SJSA1 (cell line): ENCODE data around the gene PRPSAP2. TPM values are rescaled to one million over a fixed set of nuclear protein-coding genes. Genes with fewer than 3 reads are reported as not detected.
"Not testable (repeated sequence)": the region's sequence is repeated elsewhere in the genome, so short reads cannot be mapped to it uniquely, and the experiment has no call there.

ENCODE experiments used
- DNase-seq, 2 experiments: peaks; one replicate each; pipeline ENCODE4 v3.0.0-alpha.2; 2015 to 2020; ENCODE audit warnings: low spot score in 2 of 2, low read depth in 1 of 2
- H3K27ac ChIP-seq: fragments of 250-450 bp; sonication (Bioruptor Pico); 2 replicates; pipeline ENCODE4 v1.5.1; 2020; ENCODE audit warnings: mild to moderate bottlenecking, moderate library complexity
- H3K27me3 ChIP-seq: fragments of 250-450 bp; sonication (Bioruptor Pico); replicated peaks from 2 replicates; pipeline ENCODE4 v1.5.1; 2020; ENCODE audit warnings: mild to moderate bottlenecking, moderate library complexity
- H3K36me3 ChIP-seq: fragments of 250-450 bp; sonication (Bioruptor Pico); 2 replicates; pipeline ENCODE4 v1.5.1; 2020; ENCODE audit warnings: mild to moderate bottlenecking
- H3K4me1 ChIP-seq: fragments of 250-450 bp; sonication (Bioruptor Pico); replicated peaks from 2 replicates; pipeline ENCODE4 v1.6.1; 2021; ENCODE audit warnings: mild to moderate bottlenecking
- H3K4me3 ChIP-seq: fragments of 250-450 bp; sonication (Bioruptor Pico); 2 replicates; pipeline ENCODE4 v1.5.1; 2020; ENCODE audit warnings: mild to moderate bottlenecking
- H3K9me3 ChIP-seq: fragments of 250-450 bp; sonication (Bioruptor Pico); replicated peaks from 2 replicates; pipeline ENCODE4 v1.5.1; 2020; ENCODE audit warnings: mild to moderate bottlenecking
- total RNA-seq: library from RNA; depleted of rRNA; stranded (reverse); fragments of >200 nt; shearing (Covaris generic); gene quantifications from 2 replicates; pipeline ENCODE4 v1.2.3, GENCODE V29; 2014; rRNA removed

The PRPSAP2 gene, protein sequence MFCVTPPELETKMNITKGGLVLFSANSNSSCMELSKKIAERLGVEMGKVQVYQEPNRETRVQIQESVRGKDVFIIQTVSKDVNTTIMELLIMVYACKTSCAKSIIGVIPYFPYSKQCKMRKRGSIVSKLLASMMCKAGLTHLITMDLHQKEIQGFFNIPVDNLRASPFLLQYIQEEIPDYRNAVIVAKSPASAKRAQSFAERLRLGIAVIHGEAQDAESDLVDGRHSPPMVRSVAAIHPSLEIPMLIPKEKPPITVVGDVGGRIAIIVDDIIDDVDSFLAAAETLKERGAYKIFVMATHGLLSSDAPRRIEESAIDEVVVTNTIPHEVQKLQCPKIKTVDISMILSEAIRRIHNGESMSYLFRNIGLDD
- total RNA-seq, result 37.1 and 59.9 TPM in 2 replicates

DNA sequence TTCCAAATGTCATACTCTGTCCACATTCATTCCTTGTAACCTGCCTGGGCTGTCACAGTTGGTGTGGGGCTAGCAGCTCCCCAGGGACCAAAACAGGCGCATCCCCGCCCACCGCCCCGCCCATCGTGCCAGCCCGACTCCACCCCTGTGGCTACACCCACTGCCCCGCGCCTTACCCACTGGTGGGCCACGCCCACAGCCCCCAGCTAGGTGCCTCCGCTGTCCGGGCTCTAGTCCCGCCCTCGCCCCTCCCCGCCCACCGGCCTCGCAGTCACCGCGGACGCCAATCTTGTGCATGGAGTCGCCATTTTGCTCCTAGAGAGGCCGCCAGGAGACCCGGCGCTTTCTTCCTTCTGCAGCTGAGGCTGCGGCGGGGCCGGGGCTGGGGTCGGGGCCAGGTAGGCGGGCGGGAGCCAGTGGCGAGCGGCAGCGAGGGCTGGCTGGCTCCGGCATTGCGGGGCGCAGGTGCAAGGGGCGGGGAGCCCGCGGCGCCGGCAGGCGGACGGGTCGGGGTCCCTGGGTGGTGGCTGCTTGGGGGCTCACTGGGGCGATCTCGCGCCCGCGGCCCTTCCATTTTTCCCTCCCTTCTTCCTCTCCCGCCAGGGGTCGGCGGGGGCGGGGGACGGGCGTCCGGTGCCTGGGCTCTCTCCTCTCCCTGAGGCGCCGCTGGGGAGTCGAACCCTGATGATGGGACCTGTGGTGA is at the start of gene PRPSAP2:
Gene PRPSAP2, plus strand, starts transcription at position 268 of the 703 bp plus-strand sequence. CDS start 7,703 bp downstream, outside the sequence.
- Histone ChIP-seq H3K4me3 (peak within 1 kb of the TSS; percentile 87), H3K36me3 (0 out of 2 replicates have a peak, but pooled peaks cover 2% of the 10 kb centered on the region), H3K9me3 (no peaks in the 10 kb centered on the region), H3K27me3 (no peaks in the 10 kb centered on the region), H3K27ac (peak within 1 kb of the TSS; percentile 62), H3K4me1 (peaks cover 24% of the 10 kb centered on the region)
- DNase-seq, result peak; percentile 64 to 96

DNA sequence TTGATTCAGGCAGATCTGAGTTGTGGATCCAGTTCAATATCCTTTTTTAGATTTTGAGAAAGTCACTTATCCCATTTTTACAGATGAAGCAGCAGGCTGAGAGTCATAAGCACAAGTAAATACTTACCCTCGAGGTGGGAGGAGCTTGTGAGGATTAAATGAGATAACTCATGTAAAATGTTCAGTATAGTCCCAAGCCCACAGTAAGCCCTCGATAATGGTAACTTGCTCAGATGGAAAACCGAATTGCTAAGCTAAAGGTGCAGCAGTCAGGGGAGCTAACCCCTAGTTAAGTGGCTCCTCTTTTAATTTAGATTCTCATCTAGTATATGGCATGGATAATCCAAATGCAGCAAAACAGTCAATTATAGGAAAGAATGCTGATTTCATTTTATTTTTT is 42.0 kb upstream of the PRPSAP2 start:
- H3K9me3 ChIP-seq, H3K27ac ChIP-seq, H3K4me3 ChIP-seq, DNase-seq, H3K27me3 ChIP-seq, H3K36me3 ChIP-seq, H3K4me1 ChIP-seq: not testable (repeated sequence)

DNA sequence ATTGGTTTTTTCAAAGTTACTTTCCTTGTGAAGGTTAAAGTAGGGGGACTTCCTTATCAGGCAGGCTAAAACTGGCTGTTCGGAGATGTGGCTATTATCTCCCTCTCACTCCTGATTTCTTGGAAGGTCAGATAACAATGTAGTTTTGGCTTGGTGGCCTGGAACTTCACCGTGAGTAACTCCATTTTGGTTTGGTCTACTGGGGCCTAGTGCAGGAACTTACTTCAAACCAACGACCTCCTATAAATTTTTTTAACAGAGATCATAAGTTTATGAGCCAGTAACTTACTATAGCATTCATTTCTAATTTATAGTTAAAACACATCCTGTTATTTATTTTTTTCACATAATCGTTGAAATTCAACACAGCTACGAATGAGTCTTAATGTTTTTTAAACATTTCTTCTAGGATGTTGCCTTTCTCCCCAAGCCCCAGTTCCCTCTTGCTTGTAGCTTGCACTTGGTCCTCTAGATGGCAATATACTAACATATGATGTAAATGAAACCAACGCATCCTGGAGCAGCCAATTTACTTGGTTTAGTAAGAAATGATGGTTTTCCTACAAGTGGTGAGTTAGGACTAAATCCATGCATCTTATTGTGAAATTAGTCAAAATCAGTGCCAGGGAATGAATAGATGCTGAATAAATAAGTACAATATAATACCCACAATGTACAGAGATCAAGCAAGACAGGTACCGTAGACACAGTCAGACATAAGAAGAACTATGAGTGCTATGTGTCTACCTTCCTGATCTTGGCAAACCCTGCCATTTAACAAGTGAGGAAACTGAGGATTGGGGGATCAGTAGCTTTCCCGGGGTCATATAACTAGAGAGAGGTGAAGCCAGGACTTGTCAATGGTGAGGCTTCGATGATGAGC is 41.2 kb upstream of the PRPSAP2 start:
- not testable (repeated sequence) for H3K4me1 ChIP-seq, H3K36me3 ChIP-seq
- peak; percentile 44 to 61 for DNase-seq

DNA sequence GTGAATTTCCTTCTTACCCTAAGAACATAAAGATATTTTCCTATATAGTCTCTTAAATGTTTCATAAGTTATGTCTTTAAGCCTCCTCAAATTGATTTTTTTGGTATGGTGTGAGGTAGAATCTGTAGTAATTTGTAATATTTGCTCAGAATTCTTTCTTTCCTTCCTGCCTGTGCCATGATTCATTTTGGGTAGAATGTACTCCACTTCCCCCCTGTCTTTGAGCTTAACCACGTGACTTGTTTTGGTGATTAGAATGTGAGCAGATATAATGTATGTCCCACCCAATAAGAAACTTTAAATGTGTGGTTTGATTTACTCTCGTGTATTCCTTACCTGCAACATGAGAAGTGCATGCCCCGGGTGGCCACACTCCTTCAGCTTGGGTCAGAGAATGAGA is 36.5 kb upstream of the PRPSAP2 start:
- not testable (repeated sequence) for H3K36me3 ChIP-seq, H3K9me3 ChIP-seq, H3K27me3 ChIP-seq, H3K27ac ChIP-seq, H3K4me3 ChIP-seq, H3K4me1 ChIP-seq, DNase-seq

More for the DNA sequence above, 41.2 kb upstream of the PRPSAP2 start:
- H3K4me3 ChIP-seq, H3K9me3 ChIP-seq, H3K27ac ChIP-seq, H3K27me3 ChIP-seq: not testable (repeated sequence)

DNA sequence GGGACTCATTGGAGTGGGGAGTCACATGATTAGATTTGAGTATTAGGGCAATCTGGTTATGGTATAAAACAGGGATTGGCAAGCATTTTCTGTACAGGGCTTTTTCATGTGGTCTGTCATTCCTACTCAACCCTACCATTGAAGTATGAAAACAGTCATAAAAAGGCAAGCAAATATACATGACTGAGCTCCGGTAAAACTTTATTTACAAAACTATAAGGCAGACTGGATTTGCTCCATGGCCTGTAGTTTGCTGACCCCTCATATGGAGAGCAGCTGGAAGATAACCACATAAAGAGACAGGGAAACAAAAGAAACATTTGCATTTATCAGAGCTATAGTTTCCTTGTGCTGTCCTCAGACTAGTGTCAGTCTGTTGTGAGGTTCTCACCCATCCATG is 30.3 kb upstream of the PRPSAP2 start:
- H3K4me1 ChIP-seq, H3K27ac ChIP-seq, H3K4me3 ChIP-seq, H3K36me3 ChIP-seq, DNase-seq, H3K9me3 ChIP-seq, H3K27me3 ChIP-seq: not testable (repeated sequence)

DNA sequence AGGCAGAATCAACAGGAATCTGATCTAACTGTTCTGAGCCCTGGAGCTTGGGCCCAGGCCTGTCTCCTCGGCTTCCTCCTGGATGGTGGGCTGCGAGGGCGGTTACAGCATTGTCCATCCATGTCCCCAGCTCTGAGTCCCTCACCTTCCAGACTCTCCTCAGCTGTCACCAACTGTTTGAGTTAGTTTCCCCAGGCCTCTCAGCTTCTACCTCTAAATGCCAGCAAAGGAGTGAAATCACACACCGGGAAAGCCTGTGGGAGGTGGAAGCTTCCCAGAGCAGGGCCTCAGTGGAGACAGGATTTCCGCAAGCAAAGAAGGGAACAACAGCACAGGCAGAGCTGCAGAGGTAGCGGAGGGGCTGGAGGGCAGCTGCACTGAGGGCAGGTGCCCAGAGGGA is 9.4 kb upstream of the PRPSAP2 start:
- Histone ChIP-seq H3K9me3 (no peaks in the 10 kb centered on the region), H3K27me3 (no peaks in the 10 kb centered on the region)
- no peak for DNase-seq

DNA sequence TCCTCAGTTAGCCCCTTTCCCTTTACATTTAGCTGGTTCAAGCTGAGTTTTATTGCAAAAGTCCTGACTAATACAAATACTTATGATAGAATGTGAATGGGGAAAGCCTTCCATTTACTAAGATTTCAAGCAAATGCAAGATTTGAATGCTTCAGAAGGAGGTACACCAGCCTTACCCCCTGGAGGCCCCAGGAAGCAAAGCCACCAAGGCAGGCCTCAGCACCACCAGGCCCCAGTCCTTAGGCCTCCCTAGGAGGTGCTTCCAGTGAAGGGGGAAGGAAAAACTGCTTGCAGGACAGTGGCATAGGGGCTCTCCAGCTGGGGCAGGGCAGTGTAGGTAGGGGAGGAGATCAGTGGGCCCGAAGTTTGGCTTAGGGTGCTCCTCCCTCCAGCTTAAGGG is 7.3 kb upstream of the PRPSAP2 start:
- no peaks in the 10 kb centered on the region for H3K36me3 ChIP-seq
- H3K9me3 ChIP-seq, result no peaks in the 10 kb centered on the region
- no peak overlapping the region for H3K27ac ChIP-seq
- H3K4me1 ChIP-seq, result peaks cover 4% of the 10 kb centered on the region; the same call in 1 of the 2 replicates
- no peak for DNase-seq
- no peak overlapping the region for H3K4me3 ChIP-seq
- no peaks in the 10 kb centered on the region for H3K27me3 ChIP-seq

More for the DNA sequence above, 9.4 kb upstream of the PRPSAP2 start:
- Histone ChIP-seq H3K4me1 (peaks cover 4% of the 10 kb centered on the region; the same call in 1 of the 2 replicates), H3K36me3 (no peaks in the 10 kb centered on the region), H3K27ac (no peak overlapping the region), H3K4me3 (no peak overlapping the region)

DNA sequence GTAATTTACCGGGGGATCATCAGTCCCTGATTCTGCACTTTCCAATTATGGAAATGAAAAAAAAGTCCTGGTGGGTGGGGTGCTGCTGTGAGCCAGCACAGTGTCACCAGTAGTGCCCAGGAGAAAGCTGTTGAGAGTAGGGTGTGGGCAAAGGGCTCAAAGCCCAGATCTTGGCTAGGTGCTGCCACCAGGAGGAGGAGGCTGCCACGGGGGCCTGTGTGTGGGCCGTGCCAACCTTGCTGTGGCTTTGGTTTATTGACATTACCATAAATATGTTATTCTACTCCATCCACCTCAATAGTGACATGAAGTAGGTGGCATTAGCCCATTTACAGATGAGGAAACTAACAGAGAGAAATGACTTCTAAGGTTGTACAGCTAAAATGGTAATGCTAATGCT is 6.7 kb upstream of the PRPSAP2 start:
- no peaks in the 10 kb centered on the region for H3K9me3 ChIP-seq
- H3K4me3 ChIP-seq, result no peak overlapping the region
- H3K27ac ChIP-seq, result no peak overlapping the region
- DNase-seq, result no peak
- H3K36me3 ChIP-seq, result no peaks in the 10 kb centered on the region
- peaks cover 4% of the 10 kb centered on the region; the same call in 1 of the 2 replicates for H3K4me1 ChIP-seq
- H3K27me3 ChIP-seq, result no peaks in the 10 kb centered on the region

DNA sequence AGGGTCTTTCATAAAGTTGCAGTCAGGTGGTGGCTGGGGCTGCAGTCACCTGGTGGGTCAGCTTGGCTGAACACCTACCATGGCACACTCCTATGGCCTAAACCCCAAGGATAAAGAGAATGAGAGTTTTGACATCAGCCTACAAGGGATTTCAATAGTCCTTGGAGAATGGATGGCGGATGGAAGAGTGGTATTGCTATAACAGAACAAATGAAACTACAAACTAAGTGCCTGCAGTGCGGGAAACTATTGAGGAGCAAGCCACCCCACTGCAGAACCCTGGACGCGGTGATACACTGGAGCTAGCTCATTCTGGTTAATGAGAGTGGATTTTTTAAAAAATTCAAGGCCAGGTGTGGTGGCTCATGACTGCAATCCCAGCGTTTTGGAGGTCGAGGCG is 3.0 kb upstream of the PRPSAP2 start:
- Histone ChIP-seq H3K27ac (no peak overlapping the region), H3K36me3 (0 out of 2 replicates have a peak, but pooled peaks cover 2% of the 10 kb centered on the region), H3K4me1 (peaks cover 21% of the 10 kb centered on the region), H3K27me3 (no peaks in the 10 kb centered on the region), H3K9me3 (no peaks in the 10 kb centered on the region), H3K4me3 (no peak overlapping the region)
- no peak for DNase-seq

DNA sequence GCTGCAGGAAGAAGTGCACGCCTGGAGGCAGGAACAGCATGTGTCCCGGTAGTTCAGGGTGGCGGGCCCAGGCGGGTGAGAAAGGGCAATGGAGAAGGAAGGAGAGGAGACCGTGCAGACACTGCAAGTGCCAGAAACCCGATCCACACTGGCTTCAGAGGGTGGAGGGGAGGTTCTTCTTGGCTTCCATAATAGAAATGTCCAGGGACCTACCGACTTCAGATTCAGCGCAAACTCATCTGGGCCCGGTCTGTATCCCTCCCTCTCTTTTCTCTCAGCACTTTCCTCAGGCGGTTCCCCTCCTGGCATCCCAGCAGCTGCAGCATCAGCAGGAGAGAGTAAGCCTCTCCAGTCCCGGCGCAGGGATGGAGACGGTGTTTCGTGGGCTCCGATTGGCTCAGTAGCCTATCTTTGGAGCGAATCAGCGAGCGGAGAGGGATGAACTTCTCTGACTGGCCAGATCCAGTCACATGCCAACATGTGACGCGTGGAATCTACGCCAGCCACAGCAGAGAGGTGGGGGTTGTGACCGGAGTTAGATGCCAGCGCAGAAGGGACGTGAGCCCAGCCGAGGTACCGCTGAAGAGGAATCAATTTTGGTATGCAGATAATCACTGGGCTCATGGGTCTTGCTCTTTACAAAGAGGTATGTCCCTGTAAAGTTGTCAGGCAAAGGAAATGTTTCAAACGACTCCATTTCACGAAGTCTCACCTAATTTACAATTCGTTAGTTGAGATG is 1.9 kb upstream of the PRPSAP2 start:
- Histone ChIP-seq H3K27ac (no peak overlapping the region; the same call in 1 of the 2 replicates), H3K9me3 (no peaks in the 10 kb centered on the region), H3K4me1 (peaks cover 24% of the 10 kb centered on the region), H3K36me3 (0 out of 2 replicates have a peak, but pooled peaks cover 2% of the 10 kb centered on the region), H3K4me3 (peak overlapping the region; percentile 44), H3K27me3 (no peaks in the 10 kb centered on the region)
- peak; percentile 82 to 90 for DNase-seq

DNA sequence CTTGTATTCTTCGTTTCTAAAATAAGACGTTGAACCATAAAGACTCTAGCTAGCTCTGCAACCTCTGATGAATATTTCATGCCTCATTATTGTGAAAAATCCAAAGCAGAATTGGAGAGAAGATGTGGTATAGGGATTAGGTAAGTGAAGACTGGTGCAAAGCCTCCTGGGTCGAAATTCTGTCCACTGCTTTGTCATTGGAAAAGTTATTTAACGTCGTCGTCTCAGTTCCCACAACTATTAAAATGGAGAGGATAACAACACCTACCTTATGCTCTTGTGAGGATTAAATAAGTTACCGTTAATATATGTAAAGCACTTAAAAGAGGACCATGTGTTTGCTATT is 1.4 kb upstream of the PRPSAP2 start:
- Histone ChIP-seq H3K9me3 (no peaks in the 10 kb centered on the region), H3K4me1 (peaks cover 24% of the 10 kb centered on the region), H3K27ac (no peak overlapping the region; the same call in 1 of the 2 replicates), H3K27me3 (no peaks in the 10 kb centered on the region), H3K4me3 (peak overlapping the region; percentile 44), H3K36me3 (0 out of 2 replicates have a peak, but pooled peaks cover 2% of the 10 kb centered on the region)
- DNase-seq, result no peak

DNA sequence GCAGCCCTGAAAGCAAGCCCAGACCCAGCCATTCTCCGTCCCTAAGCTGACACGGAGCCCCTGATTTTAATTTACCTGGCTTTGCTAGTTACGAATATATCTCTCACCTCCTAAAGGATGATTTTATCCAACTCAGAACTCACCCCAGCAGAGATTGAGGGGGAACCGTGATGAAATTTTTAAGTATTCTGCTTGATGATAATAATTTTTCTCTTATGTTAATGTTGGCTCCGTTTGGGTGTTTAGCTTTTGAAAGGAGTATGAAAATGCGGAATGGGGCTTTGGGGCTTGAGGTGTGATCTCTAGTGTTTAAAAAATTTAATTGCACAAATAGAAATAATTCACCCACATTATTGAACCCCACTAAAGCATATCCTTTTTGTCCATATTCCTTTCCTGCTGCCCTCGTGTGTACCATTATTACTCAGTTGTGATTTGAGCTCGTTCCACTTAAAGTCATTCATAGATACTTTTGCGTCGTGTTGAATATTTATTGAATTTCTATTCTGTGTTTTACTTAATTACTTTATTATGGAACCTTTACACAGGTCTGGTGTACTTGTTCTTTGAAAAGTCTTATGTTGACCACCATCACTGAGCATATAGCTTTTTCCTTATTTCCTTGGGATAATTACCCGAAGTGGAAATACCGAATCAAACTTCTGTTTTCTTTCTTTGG is 775 bp downstream of the PRPSAP2 start:
- Histone ChIP-seq H3K36me3 (0 out of 2 replicates have a peak, but pooled peaks cover 2% of the 10 kb centered on the region), H3K9me3 (no peaks in the 10 kb centered on the region), H3K27ac (peak overlapping the region; percentile 62), H3K27me3 (no peaks in the 10 kb centered on the region), H3K4me1 (peaks cover 24% of the 10 kb centered on the region), H3K4me3 (peak overlapping the region; percentile 87)
- DNase-seq, result no peak
